HCT116 (cell line): ENCODE data around the gene FBN3. TPM values are rescaled to one million over a fixed set of nuclear protein-coding genes. Genes with fewer than 3 reads are reported as not detected.

Experiments
- ATAC-seq: fragments of 200-7000 bp; cut with Tn5 transposase; 2 replicates; pipeline ENCODE4 v1.9.1; 2020; ENCODE audit warnings: mild to moderate bottlenecking, moderate library complexity
- BruUV-seq: library from RNA; stranded (reverse); fragments of 400-500 nt; replicated peaks from 2 replicates; lab custom pipeline; 2021; lab: Mats Ljungman, UMichigan
- CTCF ChIA-PET: fragments of 300-600 bp; sonication (Branson Sonifier 250); formaldehyde crosslinking; loops from one replicate; lab custom pipeline; 2021; ENCODE audit warnings: antibody characterized with exemption; lab: Charles Lee
- POLR2A ChIA-PET: fragments of 300-600, 350-600 bp; sonication (Branson Sonifier 250); formaldehyde crosslinking; loops from one replicate; lab custom pipeline; 2021; ENCODE audit warnings: antibody characterized with exemption; lab: Charles Lee
- RAD21 ChIA-PET, 2 experiments: fragments of 300-600 bp; sonication (Branson Sonifier 250); formaldehyde crosslinking; loops; one replicate each; lab custom pipeline; 2023; ENCODE audit warnings: low total read pairs in 2 of 2; ENCODE audit not compliant: uncharacterized antibody in 2 of 2, unreplicated experiment in 2 of 2, low non-redundant PET in 1 of 2; lab: Charles Lee
- DNase-seq: peaks from one replicate; pipeline ENCODE4 v3.0.0-alpha.2; 2010; ENCODE audit warnings: low read depth, low spot score
- H2AFZ ChIP-seq: fragments of 200-600 bp; shearing (Covaris generic), sonication (generic); 2 replicates; pipeline ENCODE4 v1.6.1; 2017; ENCODE audit warnings: low read depth, mixed run types, mixed read lengths, antibody characterized with exemption, low read length; ENCODE audit not compliant: poor library complexity, severe bottlenecking
- H3K27ac ChIP-seq: 2 replicates; pipeline ENCODE4 v1.5.1; 2012; ENCODE audit warnings: low read depth, low read length
- H3K27me3 ChIP-seq: fragments of 200-600 bp; sonication (generic); 2 replicates; pipeline ENCODE4 v1.6.1; 2016; ENCODE audit warnings: mixed run types, low read length, mixed read lengths; ENCODE audit not compliant: insufficient read depth
- H3K36me3 ChIP-seq, 2 experiments: fragments of 200-500 bp in 1 of 2; fragments of 200-600 bp in 1 of 2; sonication (Bioruptor generic) in 1 of 2; sonication (generic) in 1 of 2; 2 replicates each; pipeline versions ENCODE4 v1.5.1 to v1.6.1; 2014 to 2016; ENCODE audit warnings: low read length in 2 of 2, inconsistent platforms in 1 of 2, mixed read lengths in 1 of 2, mixed run types in 1 of 2; ENCODE audit not compliant: insufficient read depth in 2 of 2, control insufficient read depth in 1 of 2
- H3K4me1 ChIP-seq, 2 experiments: fragments of 200-600 bp in 1 of 2; sonication (generic) in 1 of 2; 2 replicates each; pipeline versions ENCODE4 v1.5.1 to v1.6.1; 2012 to 2017; ENCODE audit warnings: low read length in 2 of 2, inconsistent platforms in 1 of 2, mild to moderate bottlenecking in 1 of 2, mixed read lengths in 1 of 2, mixed run types in 1 of 2, moderate library complexity in 1 of 2; ENCODE audit not compliant: insufficient read depth in 2 of 2, control insufficient read depth in 1 of 2
- H3K4me2 ChIP-seq: fragments of 200-600 bp; sonication (generic); 2 replicates; pipeline ENCODE4 v1.6.1; 2017; ENCODE audit warnings: mixed run types, low read length, mixed read lengths
- H3K4me3 ChIP-seq, 2 experiments: fragments of 200-600 bp in 1 of 2; sonication (generic) in 1 of 2; replicated peaks in 1 of 2; 2 replicates each; pipeline ENCODE4 v1.5.1; 2011 to 2016; ENCODE audit warnings: low read length in 2 of 2, control low read depth in 1 of 2, low read depth in 1 of 2, mild to moderate bottlenecking in 1 of 2, mixed read lengths in 1 of 2, mixed run types in 1 of 2
- H3K79me2 ChIP-seq: fragments of 200-600 bp; sonication (generic); 2 replicates; pipeline ENCODE4 v1.6.1; 2017; ENCODE audit warnings: mild to moderate bottlenecking, mixed run types, low read length, moderate library complexity, mixed read lengths; ENCODE audit not compliant: insufficient read depth
- H3K9ac ChIP-seq: fragments of 200-600 bp; sonication (generic); 2 replicates; pipeline ENCODE4 v1.6.1; 2016; ENCODE audit warnings: low read length, mixed read lengths
- H3K9me2 ChIP-seq: fragments of 200-600 bp; sonication (generic), shearing (Covaris generic); 2 replicates; pipeline ENCODE4 v1.6.1; 2017; ENCODE audit warnings: mixed run types, mild to moderate bottlenecking, moderate library complexity; ENCODE audit not compliant: insufficient read depth
- H3K9me3 ChIP-seq, 2 experiments: fragments of 200-500 bp in 1 of 2; fragments of 200-600 bp in 1 of 2; sonication (Bioruptor generic) in 1 of 2; sonication (generic) in 1 of 2; 2 replicates each; pipeline ENCODE4 v1.6.1; 2014 to 2017; ENCODE audit warnings: low read length in 2 of 2, mixed read lengths in 2 of 2, inconsistent platforms in 1 of 2, low read depth in 1 of 2, mild to moderate bottlenecking in 1 of 2, mixed run types in 1 of 2, moderate library complexity in 1 of 2; ENCODE audit not compliant: control insufficient read depth in 1 of 2, insufficient read depth in 1 of 2
- H4K20me1 ChIP-seq: fragments of 200-600 bp; sonication (generic), shearing (Covaris generic); 2 replicates; pipeline ENCODE4 v1.6.1; 2017; ENCODE audit warnings: mixed run types, mild to moderate bottlenecking, moderate library complexity; ENCODE audit not compliant: insufficient read depth
- ELF1 ChIP-seq: IDR thresholded peaks from 2 replicates; pipeline ENCODE4 v1.6.1; 2012; ENCODE audit warnings: low read depth, borderline replicate concordance
- EZH2phosphoT487 ChIP-seq: fragments of 200-600 bp; IDR thresholded peaks from 2 replicates; pipeline ENCODE4 v1.6.1; 2018; ENCODE audit warnings: antibody characterized with exemption, borderline replicate concordance
- JUND ChIP-seq: IDR thresholded peaks from 2 replicates; pipeline ENCODE4 v1.6.1; 2012
- POLR2AphosphoS5 ChIP-seq: IDR thresholded peaks from 2 replicates; pipeline ENCODE4 v1.6.1; 2011; ENCODE audit warnings: mild to moderate bottlenecking, low read depth, low read length, moderate library complexity
- SP1 ChIP-seq: IDR thresholded peaks from 2 replicates; pipeline ENCODE4 v1.6.1; 2012; ENCODE audit warnings: low read depth
- SRF ChIP-seq: IDR thresholded peaks from 2 replicates; pipeline ENCODE4 v1.6.1; 2012; ENCODE audit warnings: low read depth
- ZBTB33 ChIP-seq: IDR thresholded peaks from 2 replicates; pipeline ENCODE4 v1.6.1; 2011; ENCODE audit warnings: mild to moderate bottlenecking, low read length, moderate library complexity; ENCODE audit not compliant: insufficient replicate concordance; ENCODE audit errors: extremely low read depth
- ZFX ChIP-seq: fragments of 450-650 bp; IDR thresholded peaks from 2 replicates; pipeline ENCODE4 v1.6.1; 2017
- ZNF274 ChIP-seq: fragments of 200-500 bp; sonication (Bioruptor generic); IDR thresholded peaks from 2 replicates; pipeline ENCODE4 v1.6.1; 2014; ENCODE audit warnings: mild to moderate bottlenecking, low read depth, low read length, inconsistent platforms
- intact Hi-C: fragments of 100-400 bp; cut with micrococcal nuclease; formaldehyde crosslinking; loops from 2 replicates; pipeline ENCODE4 v1.10.0; 2022
- total RNA-seq: library from RNA; stranded (reverse); gene quantifications from one replicate; pipeline ENCODE4 v1.2.1, GENCODE V29; 2021; ENCODE audit not compliant: unreplicated experiment
- TF ChIP-seq, protein P1 (sequence below), 3 experiments: fragments of 200-600 bp in 1 of 3; sonication (generic) in 1 of 3; IDR thresholded peaks in 2 of 3; conservative IDR thresholded peaks in 1 of 3; 2 replicates each; pipeline ENCODE4 v1.5.1; 2012 to 2017; ENCODE audit warnings: low read depth in 2 of 3, low read length in 2 of 3, antibody characterized with exemption in 1 of 3, borderline replicate concordance in 1 of 3, control low read depth in 1 of 3, mild to moderate bottlenecking in 1 of 3, mixed read lengths in 1 of 3, mixed run types in 1 of 3, moderate library complexity in 1 of 3; ENCODE audit not compliant: insufficient read depth in 1 of 3
- TF ChIP-seq, protein P2 (sequence below): IDR thresholded peaks from 2 replicates; pipeline ENCODE4 v1.6.1; 2012

FBN3 gene
- total RNA-seq, 1 experiment from 2014 or later, result 6.6 TPM

DNA sequence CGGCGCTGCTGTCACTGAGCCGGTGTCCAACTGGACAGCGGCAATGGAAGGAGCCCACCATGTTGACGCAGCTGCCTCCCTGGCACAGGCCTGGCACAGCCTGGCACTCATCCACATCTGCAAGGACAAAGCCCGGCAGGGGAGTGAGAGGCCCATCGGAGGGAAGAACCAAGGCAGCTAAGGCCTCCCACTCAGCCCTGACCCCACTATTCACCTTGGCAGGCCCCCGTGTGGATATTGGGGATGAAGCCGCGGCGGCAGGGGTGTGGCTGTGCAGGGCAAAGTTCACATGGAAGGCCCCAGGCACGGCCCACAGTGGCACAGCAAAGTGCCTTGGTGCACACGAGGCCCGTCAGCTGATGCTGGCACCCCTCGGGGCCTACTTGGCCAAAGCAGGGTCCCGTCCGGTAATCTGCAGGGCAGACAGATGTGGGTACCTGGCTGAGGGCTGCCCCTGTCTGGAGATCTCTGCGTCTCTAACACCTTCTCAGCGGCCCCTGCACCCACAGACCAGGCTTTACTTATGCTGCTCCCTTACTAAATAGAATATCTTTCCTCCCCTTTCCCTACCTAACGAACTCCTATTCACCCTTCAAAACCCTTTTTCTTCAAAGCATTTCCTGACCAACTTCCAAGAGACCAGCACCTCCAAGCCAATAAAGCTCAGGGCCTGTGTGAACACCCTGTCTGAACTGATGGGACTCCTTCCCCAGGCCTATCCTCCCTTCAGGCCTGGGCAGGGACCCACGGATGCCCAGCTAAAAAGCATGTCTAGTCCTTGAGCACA is 7.5 kb downstream of the FBN3 start:
- H2AFZ ChIP-seq, result no peak overlapping the region
- ChIA-PET RAD21 (no interaction called here), CTCF (interaction anchor here (0.6 to 1.6 kb wide), 2 partner anchors 17 to 574 kb away, joined by 3 read pairs; no protein-coding TSS in a partner anchor), POLR2A (no interaction called here)
- ATAC-seq, result no peak
- H3K27me3 ChIP-seq, result no peaks in the 10 kb centered on the region
- no peaks in the 10 kb centered on the region for H4K20me1 ChIP-seq
- no peaks in the 10 kb centered on the region for H3K9me2 ChIP-seq
- no peak overlapping the region for H3K4me3 ChIP-seq
- H3K79me2 ChIP-seq, result no peaks in the 10 kb centered on the region
- BruUV-seq, result no TSS peak
- H3K9ac ChIP-seq, result no peak overlapping the region
- no peaks in the 10 kb centered on the region for H3K36me3 ChIP-seq
- H3K9me3 ChIP-seq, result no peaks in the 10 kb centered on the region
- H3K27ac ChIP-seq, result no peak overlapping the region
- no peak overlapping the region for H3K4me2 ChIP-seq
- H3K4me1 ChIP-seq, result no peaks in the 10 kb centered on the region
- no peak for DNase-seq
- intact Hi-C loops, result no loop called here
- TF ChIP-seq POLR2AphosphoS5 (no peak), ELF1 (no peak), SP1 (no peak), ZFX (no peak), SRF (no peak), ZNF274 (no peak)
- TF ChIP-seq, protein P1, sequence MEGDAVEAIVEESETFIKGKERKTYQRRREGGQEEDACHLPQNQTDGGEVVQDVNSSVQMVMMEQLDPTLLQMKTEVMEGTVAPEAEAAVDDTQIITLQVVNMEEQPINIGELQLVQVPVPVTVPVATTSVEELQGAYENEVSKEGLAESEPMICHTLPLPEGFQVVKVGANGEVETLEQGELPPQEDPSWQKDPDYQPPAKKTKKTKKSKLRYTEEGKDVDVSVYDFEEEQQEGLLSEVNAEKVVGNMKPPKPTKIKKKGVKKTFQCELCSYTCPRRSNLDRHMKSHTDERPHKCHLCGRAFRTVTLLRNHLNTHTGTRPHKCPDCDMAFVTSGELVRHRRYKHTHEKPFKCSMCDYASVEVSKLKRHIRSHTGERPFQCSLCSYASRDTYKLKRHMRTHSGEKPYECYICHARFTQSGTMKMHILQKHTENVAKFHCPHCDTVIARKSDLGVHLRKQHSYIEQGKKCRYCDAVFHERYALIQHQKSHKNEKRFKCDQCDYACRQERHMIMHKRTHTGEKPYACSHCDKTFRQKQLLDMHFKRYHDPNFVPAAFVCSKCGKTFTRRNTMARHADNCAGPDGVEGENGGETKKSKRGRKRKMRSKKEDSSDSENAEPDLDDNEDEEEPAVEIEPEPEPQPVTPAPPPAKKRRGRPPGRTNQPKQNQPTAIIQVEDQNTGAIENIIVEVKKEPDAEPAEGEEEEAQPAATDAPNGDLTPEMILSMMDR (IDR thresholded peaks at IDR 0.05 in 2 of 3, conservative IDR thresholded peaks at IDR 0.05 in 1 of 3; ENCODE audit: borderline replicate concordance in 1 of 3, insufficient read depth in 1 of 3, low read depth in 2 of 3, low read length in 2 of 3), result no peak
- TF ChIP-seq, all 23 proteins: peak for 0

DNA sequence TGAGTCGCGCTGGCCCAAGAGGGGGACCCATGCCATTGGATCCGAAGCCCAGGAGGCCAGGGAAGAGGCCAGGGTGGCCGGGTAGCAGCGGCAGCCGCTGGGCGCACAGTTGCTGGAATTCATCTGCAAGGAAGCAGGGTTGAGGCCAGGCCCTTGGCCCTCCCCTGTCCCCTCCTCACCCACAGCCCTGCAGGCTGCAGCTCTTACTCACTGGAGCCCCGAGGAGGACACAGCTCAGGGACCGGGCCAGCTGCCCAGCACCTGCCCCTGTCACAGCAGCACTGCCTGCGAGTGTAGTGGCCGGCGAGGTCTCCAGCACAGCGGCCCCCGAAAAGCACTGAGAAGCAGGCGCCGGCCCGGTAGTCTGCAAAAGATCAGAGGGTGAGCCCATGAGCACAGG is 11.2 kb downstream of the FBN3 start:
- Histone ChIP-seq H4K20me1 (no peaks in the 10 kb centered on the region), H2AFZ (no peak overlapping the region), H3K9ac (no peak overlapping the region), H3K9me2 (no peaks in the 10 kb centered on the region), H3K36me3 (no peaks in the 10 kb centered on the region), H3K27me3 (no peaks in the 10 kb centered on the region), H3K79me2 (no peaks in the 10 kb centered on the region), H3K4me2 (no peak overlapping the region), H3K4me1 (no peaks in the 10 kb centered on the region), H3K27ac (no peak overlapping the region), H3K4me3 (no peak overlapping the region), H3K9me3 (no peaks in the 10 kb centered on the region)
- no peak for ATAC-seq
- ChIA-PET CTCF (no interaction called here), RAD21 (no interaction called here), POLR2A (no interaction called here)
- BruUV-seq, result no TSS peak
- intact Hi-C loops, result no loop called here
- TF ChIP-seq ZNF274 (no peak), ZFX (no peak), JUND (no peak), EZH2phosphoT487 (no peak), ZBTB33 (no peak)
- TF ChIP-seq, protein P1 (IDR thresholded peaks at IDR 0.05 in 2 of 3, conservative IDR thresholded peaks at IDR 0.05 in 1 of 3; ENCODE audit: borderline replicate concordance in 1 of 3, insufficient read depth in 1 of 3, low read depth in 2 of 3, low read length in 2 of 3), result no peak
- TF ChIP-seq, protein P2, sequence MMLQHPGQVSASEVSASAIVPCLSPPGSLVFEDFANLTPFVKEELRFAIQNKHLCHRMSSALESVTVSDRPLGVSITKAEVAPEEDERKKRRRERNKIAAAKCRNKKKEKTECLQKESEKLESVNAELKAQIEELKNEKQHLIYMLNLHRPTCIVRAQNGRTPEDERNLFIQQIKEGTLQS, result no peak
- no peak for DNase-seq
